Gastroesophageal sphincter (tissue), 4 donors: ENCODE data around the gene SH3BP2. TPM values are rescaled to one million over a fixed set of nuclear protein-coding genes. Genes with fewer than 3 reads are reported as not detected.

Source experiments
- ATAC-seq: fragments of 150-250 bp; one replicate; pipeline ENCODE4 v1.9.1; 2016; ENCODE audit warnings: mild to moderate bottlenecking, moderate library complexity
- H3K27ac ChIP-seq, 4 donors: fragments of 200-600 bp; sonication (generic) in 3 of 4; 1 replicate in 3 of 4; 2 replicates in 1 of 4; pipeline ENCODE4 v1.5.1; 2016 to 2019
- H3K27me3 ChIP-seq: fragments of 200-600 bp; sonication (generic); one replicate; pipeline ENCODE4 v1.5.1; 2019
- H3K36me3 ChIP-seq, 2 donors: fragments of 200-600 bp; sonication (generic); one replicate each; pipeline ENCODE4 v1.5.1; 2019; ENCODE audit warnings: control low read depth in 1 of 2
- H3K4me1 ChIP-seq, 3 donors: fragments of 200-600 bp; sonication (generic); 1 replicate in 2 of 3; 2 replicates in 1 of 3; pipeline ENCODE4 v1.5.1; 2016 to 2019; ENCODE audit warnings: control low read depth in 2 of 3
- H3K4me3 ChIP-seq, 2 donors: fragments of 200-600 bp; sonication (generic); one replicate each; pipeline ENCODE4 v1.5.1; 2019; ENCODE audit warnings: mild to moderate bottlenecking in 1 of 2, moderate library complexity in 1 of 2
- H3K9me3 ChIP-seq, 3 donors: fragments of 200-600 bp; sonication (generic); one replicate each; pipeline ENCODE4 v1.5.1; 2017 to 2019; ENCODE audit warnings: control low read depth in 2 of 3
- CTCF ChIP-seq, 4 experiments: fragments of 200-600 bp in 2 of 4; fragments of 450-650 bp in 2 of 4; sonication (generic) in 1 of 4; IDR thresholded peaks; one replicate each; pipeline ENCODE4 v1.5.1; 2017 to 2019; ENCODE audit warnings: antibody characterized with exemption in 4 of 4, mild to moderate bottlenecking in 2 of 4, moderate library complexity in 2 of 4
- EP300 ChIP-seq: sonication (generic); formaldehyde crosslinking; IDR thresholded peaks from one replicate; pipeline ENCODE4 v1.6.1; 2017; ENCODE audit warnings: antibody characterized with exemption, mild to moderate bottlenecking
- POLR2A ChIP-seq, 2 donors: fragments of 450-650 bp; IDR thresholded peaks; one replicate each; pipeline ENCODE4 v1.6.1; 2017; ENCODE audit warnings: antibody characterized with exemption in 2 of 2, mild to moderate bottlenecking in 2 of 2, moderate library complexity in 1 of 2
- POLR2AphosphoS5 ChIP-seq: sonication (generic); formaldehyde crosslinking; IDR thresholded peaks from one replicate; pipeline ENCODE4 v1.6.1; 2017; ENCODE audit warnings: antibody characterized with exemption
- WGBS, 2 donors: methylation state at CpG; one replicate each; pipeline ENCODE4 v1.1.5; 2018; ENCODE audit warnings: low coverage in 1 of 2; 5-methylcytosine and 5-hydroxymethylcytosine counted together
- total RNA-seq, 4 donors: library from RNA; depleted of rRNA; stranded (reverse); fragments of >200 nt; gene quantifications; one replicate each; pipeline ENCODE4 v1.1.0, GENCODE V29; 2016

SH3BP2 gene
- total RNA-seq, 4 donors from 2014 or later, result 26.8 to 36.4 (median 29.3) TPM

GRCh38 chr4:2796849-2797544, 4.1 kb downstream of the SH3BP2 start:
- no peaks in the 10 kb centered on the region for H3K36me3 ChIP-seq
- TF ChIP-seq POLR2AphosphoS5, result no peak
- no peak for TF ChIP-seq EP300
- TF ChIP-seq POLR2A (IDR thresholded peaks at IDR 0.05), result no peak
- TF ChIP-seq CTCF (IDR thresholded peaks at IDR 0.05), result no peak
- peak overlapping the region in 3 of 4 donors; percentile 77 to 83 (median 80) for H3K27ac ChIP-seq
- WGBS, 2 donors, result 77% methylated on average over 9 of the region's 13 CpGs; no CpG with 5 or more reads in 1 of the 2 donors
- H3K4me1 ChIP-seq, result peaks cover 0 to 99% (median 69%) of the 10 kb centered on the region in 3 donors
- H3K9me3 ChIP-seq, result no peaks in the 10 kb centered on the region
- ATAC-seq, result no peak
- H3K27me3 ChIP-seq, result no peaks in the 10 kb centered on the region
- no peak overlapping the region for H3K4me3 ChIP-seq

GRCh38 chr4:2797545-2798305, 4.8 kb downstream of the SH3BP2 start:
- no peak overlapping the region for H3K4me3 ChIP-seq
- no peaks in the 10 kb centered on the region for H3K27me3 ChIP-seq
- H3K9me3 ChIP-seq, result no peaks in the 10 kb centered on the region
- TF ChIP-seq POLR2AphosphoS5 (no peak), POLR2A (IDR thresholded peaks at IDR 0.05) (no peak), EP300 (no peak), CTCF (IDR thresholded peaks at IDR 0.05) (no peak)
- no peak for ATAC-seq
- H3K36me3 ChIP-seq, result no peaks in the 10 kb centered on the region
- H3K27ac ChIP-seq, result peak overlapping the region in 3 of 4 donors; percentile 77 to 83 (median 80)
- H3K4me1 ChIP-seq, result peaks cover 0 to 96% (median 68%) of the 10 kb centered on the region in 3 donors
- 68% methylated on average over 7 of the region's 23 CpGs; no CpG with 5 or more reads in 1 of the 2 donors for WGBS, 2 donors

GRCh38 chr4:2798399-2799223, 5.7 kb downstream of the SH3BP2 start:
- H3K4me1 ChIP-seq, result peaks cover 0 to 98% (median 69%) of the 10 kb centered on the region in 3 donors
- peak overlapping the region in 3 of 4 donors; percentile 77 to 83 (median 80) for H3K27ac ChIP-seq
- ATAC-seq, result peak; percentile 50
- no peaks in the 10 kb centered on the region for H3K36me3 ChIP-seq
- TF ChIP-seq EP300, result no peak
- TF ChIP-seq CTCF (IDR thresholded peaks at IDR 0.05), result no peak
- no peak for TF ChIP-seq POLR2A (IDR thresholded peaks at IDR 0.05)
- TF ChIP-seq POLR2AphosphoS5, result no peak
- no peaks in the 10 kb centered on the region for H3K9me3 ChIP-seq
- H3K4me3 ChIP-seq, result peak overlapping the region in 1 of 2 donors; percentile 36
- no peaks in the 10 kb centered on the region for H3K27me3 ChIP-seq
- 79% methylated on average over 9 of the region's 29 CpGs; no CpG with 5 or more reads in 1 of the 2 donors for WGBS, 2 donors

- no peak for ATAC-seq
- TF ChIP-seq POLR2A (IDR thresholded peaks at IDR 0.05) (no peak), EP300 (no peak)
- Histone ChIP-seq H3K27me3 (no peaks in the 10 kb centered on the region), H3K36me3 (no peaks in the 10 kb centered on the region), H3K9me3 (no peaks in the 10 kb centered on the region), H3K4me1 (peaks cover 0 to 98% (median 67%) of the 10 kb centered on the region in 3 donors), H3K27ac (peak overlapping the region in 3 of 4 donors; percentile 77 to 83 (median 80)), H3K4me3 (peak overlapping the region in 1 of 2 donors; percentile 36)
- WGBS, 2 donors, result 60% methylated on average over 2 of the region's 14 CpGs; no CpG with 5 or more reads in 1 of the 2 donors
Measured at GRCh38 chr4:2799224-2799911, 6.5 kb downstream of the SH3BP2 start.
